ENCODE measurements around the gene INKA2. TPM values are rescaled to one million over a fixed set of nuclear protein-coding genes. Genes with fewer than 3 reads are reported as not detected.

INKA2 gene
- total and polyA plus RNA-seq, 10 of the 15 experiments (the other 5 are each of a cell fraction or from before 2014, with no cell fraction given): 0.38 to 5.1 (median 1.3) TPM; not detected in 1

- peak; percentile 3; the same call in 1 of the 2 replicates for TF ChIP-seq USF2 (IDR thresholded peaks at IDR 0.05; ENCODE audit: borderline replicate concordance, low read depth, low read length)
Observed at GRCh38 chr1:111755331-111756123, 16.3 kb upstream of the INKA2 start, which contains the start of gene DDX20 (continued).

- WGBS (ENCODE audit: insufficient coverage, insufficient replicate concordance, low lambda C conversion rate, missing lambda C conversion rate): 3% methylated on average over 12 of the region's 12 CpGs
- TF ChIP-seq EED (IDR thresholded peaks at IDR 0.05; ENCODE audit: low read depth) (0 out of 2 replicates have a peak, but pooled peaks have one; percentile 46), SREBF1 (IDR thresholded peaks at IDR 0.05; ENCODE audit: low read length) (no peak), WRNIP1 (IDR thresholded peaks at IDR 0.05; ENCODE audit: borderline replicate concordance, low read depth, low read length) (no peak), POLR2AphosphoS5 (IDR thresholded peaks at IDR 0.05; ENCODE audit: low read length) (no peak), ATF7 (IDR thresholded peaks at IDR 0.05; ENCODE audit: low read depth) (peak; percentile 8; the same call in 1 of the 2 replicates), RFX5 (IDR thresholded peaks at IDR 0.05; ENCODE audit: low read depth, low read length) (no peak), USF2 (IDR thresholded peaks at IDR 0.05; ENCODE audit: borderline replicate concordance, low read depth, low read length) (no peak), SMC3 (IDR thresholded peaks at IDR 0.05; ENCODE audit: borderline replicate concordance, low read length) (no peak), YY1 (IDR thresholded peaks at IDR 0.05; ENCODE audit: low read depth, low read length) (0 out of 2 replicates have a peak, but pooled peaks have one; percentile 7), ZNF622 (IDR thresholded peaks at IDR 0.05) (no peak), POU2F2 (IDR thresholded peaks at IDR 0.05; ENCODE audit: borderline replicate concordance, low read depth, low read length) (0 out of 3 replicates have a peak, but pooled peaks have one; percentile 4), MEF2B (IDR thresholded peaks at IDR 0.05; ENCODE audit: partially characterized antibody, poor library complexity, severe bottlenecking) (peak; percentile 36), ELK1 (IDR thresholded peaks at IDR 0.05; ENCODE audit: low read depth, low read length) (no peak), SMARCA5 (IDR thresholded peaks at IDR 0.05) (no peak)
Observed at GRCh38 chr1:111754984-111755330, 15.8 kb upstream of the INKA2 start.

More at GRCh38 chr1:111754984-111755330, 15.8 kb upstream of the INKA2 start:
- Histone ChIP-seq H3K4me2 (ENCODE audit: control insufficient read depth, insufficient read depth) (peak overlapping the region; percentile 25), H4K20me1 (ENCODE audit: control insufficient read depth, insufficient read depth) (no peaks in the 10 kb centered on the region), H3K27me3 (replicated peaks in 1 of 2; ENCODE audit: control insufficient read depth in 2 of 2, insufficient read depth in 2 of 2, low read length in 1 of 2) (no peaks in the 10 kb centered on the region), H3K36me3 (ENCODE audit: control insufficient read depth in 2 of 2, insufficient read depth in 2 of 2, low read length in 1 of 2) (0 out of 4 replicates have a peak, but pooled peaks cover 0 to 5% of the 10 kb centered on the region in 2 experiments), H2AFZ (ENCODE audit: control insufficient read depth, low read depth, low read length) (peak overlapping the region; percentile 78), H3K4me3 (peak overlapping the region; percentile 88), H3K9me3 (replicated peaks; ENCODE audit: control insufficient read depth, insufficient read depth, low read length) (no peaks in the 10 kb centered on the region), H3K4me1 (ENCODE audit: control insufficient read depth, insufficient read depth, low read length) (peaks cover 3% of the 10 kb centered on the region; the same call in 1 of the 2 replicates), H3K79me2 (ENCODE audit: control insufficient read depth, insufficient read depth, low read length) (peaks cover 37% of the 10 kb centered on the region), H3K9ac (ENCODE audit: control insufficient read depth, insufficient read depth, low read length) (peak overlapping the region; percentile 82), H3K27ac (ENCODE audit: control insufficient read depth, insufficient read depth) (peak overlapping the region; percentile 87)
- DNase-seq (ENCODE audit: low read depth, low spot score): no peak
- intact Hi-C loops (cut with micrococcal nuclease; ENCODE audit: unreplicated experiment): loop anchor here (1.0 to 10.0 kb wide), 6 partner anchors 16 to 610 kb away; partner anchors contain the start of genes ATP5PB, CEPT1, DRAM2 and INKA2
- ATAC-seq: peak; percentile 19
- ChIA-PET RAD21 (ENCODE audit: unreplicated experiment) (interaction anchor here (0.6 to 7.7 kb wide), 23 partner anchors 9 to 1200 kb away, joined by 3 to 68 read pairs (median 4); partner anchors contain the start of genes ADORA3, INKA2 and TMIGD3), CTCF (interaction anchor here (0.7 to 6.7 kb wide), 33 partner anchors 9 to 724 kb away, joined by 3 to 72 read pairs (median 4); partner anchors contain the start of genes ADORA3, INKA2 and TMIGD3), POLR2A (interaction anchor here (0.5 to 1.9 kb wide), 8 partner anchors 9 to 457 kb away, joined by 3 to 10 read pairs (median 4); partner anchors contain the start of gene INKA2), SMC1A (ENCODE audit: uncharacterized antibody, unreplicated experiment) (interaction anchor here (0.7 to 12.9 kb wide), 22 partner anchors 9 to 302 kb away, joined by 3 to 123 read pairs (median 4); partner anchors contain the start of gene INKA2)
- peak; percentile 76 for FAIRE-seq
- in situ Hi-C loops (cut with MboI): loop anchor here (5.0 to 10.0 kb wide), 2 partner anchors 250 to 878 kb away; partner anchors contain the start of genes ADORA3 and TMIGD3
- BruUV-seq (replicated peaks): TSS peak; percentile 85
